ENCODE measurements around the gene TUB.

TUB gene

DNA sequence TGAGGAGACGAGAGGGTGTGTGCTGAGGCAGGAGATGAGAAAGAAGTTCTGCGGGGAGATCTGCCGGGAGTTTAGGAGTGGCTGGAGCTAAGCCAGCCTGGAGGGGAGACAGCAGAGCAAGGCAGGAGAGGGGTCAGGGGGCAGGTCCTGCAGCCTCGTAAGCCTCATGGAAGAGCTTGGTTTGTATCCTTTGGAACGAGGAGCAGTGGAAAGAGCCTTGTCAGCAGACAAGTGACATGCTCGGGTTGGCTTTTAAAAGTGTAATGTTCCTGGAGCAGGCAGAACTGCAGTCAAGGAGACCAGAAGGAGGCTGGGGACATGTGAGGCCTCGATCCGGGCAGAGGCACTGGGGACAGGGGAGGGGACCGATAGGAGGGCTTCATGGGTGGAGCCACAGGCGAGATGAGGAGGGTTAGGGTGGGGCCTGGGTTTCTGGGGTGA lies 21.4 kb upstream of the TUB start:
- H3K4me3 ChIP-seq (replicated peaks; ENCODE audit: low read depth, low read length): no peak overlapping the region
- DNase-seq (ENCODE audit: low read depth): no peak
- TF ChIP-seq, protein P1, sequence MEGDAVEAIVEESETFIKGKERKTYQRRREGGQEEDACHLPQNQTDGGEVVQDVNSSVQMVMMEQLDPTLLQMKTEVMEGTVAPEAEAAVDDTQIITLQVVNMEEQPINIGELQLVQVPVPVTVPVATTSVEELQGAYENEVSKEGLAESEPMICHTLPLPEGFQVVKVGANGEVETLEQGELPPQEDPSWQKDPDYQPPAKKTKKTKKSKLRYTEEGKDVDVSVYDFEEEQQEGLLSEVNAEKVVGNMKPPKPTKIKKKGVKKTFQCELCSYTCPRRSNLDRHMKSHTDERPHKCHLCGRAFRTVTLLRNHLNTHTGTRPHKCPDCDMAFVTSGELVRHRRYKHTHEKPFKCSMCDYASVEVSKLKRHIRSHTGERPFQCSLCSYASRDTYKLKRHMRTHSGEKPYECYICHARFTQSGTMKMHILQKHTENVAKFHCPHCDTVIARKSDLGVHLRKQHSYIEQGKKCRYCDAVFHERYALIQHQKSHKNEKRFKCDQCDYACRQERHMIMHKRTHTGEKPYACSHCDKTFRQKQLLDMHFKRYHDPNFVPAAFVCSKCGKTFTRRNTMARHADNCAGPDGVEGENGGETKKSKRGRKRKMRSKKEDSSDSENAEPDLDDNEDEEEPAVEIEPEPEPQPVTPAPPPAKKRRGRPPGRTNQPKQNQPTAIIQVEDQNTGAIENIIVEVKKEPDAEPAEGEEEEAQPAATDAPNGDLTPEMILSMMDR (IDR thresholded peaks at IDR 0.05; ENCODE audit: low read length, missing control alignments): no peak

- DNase-seq (ENCODE audit: low read depth): no peak
- H3K4me3 ChIP-seq (replicated peaks; ENCODE audit: low read depth, low read length): no peak overlapping the region
- TF ChIP-seq, protein P1 (IDR thresholded peaks at IDR 0.05; ENCODE audit: low read length, missing control alignments): no peak
Measured at GRCh38 chr11:8060146-8060719, 20.8 kb upstream of the TUB start.

DNA sequence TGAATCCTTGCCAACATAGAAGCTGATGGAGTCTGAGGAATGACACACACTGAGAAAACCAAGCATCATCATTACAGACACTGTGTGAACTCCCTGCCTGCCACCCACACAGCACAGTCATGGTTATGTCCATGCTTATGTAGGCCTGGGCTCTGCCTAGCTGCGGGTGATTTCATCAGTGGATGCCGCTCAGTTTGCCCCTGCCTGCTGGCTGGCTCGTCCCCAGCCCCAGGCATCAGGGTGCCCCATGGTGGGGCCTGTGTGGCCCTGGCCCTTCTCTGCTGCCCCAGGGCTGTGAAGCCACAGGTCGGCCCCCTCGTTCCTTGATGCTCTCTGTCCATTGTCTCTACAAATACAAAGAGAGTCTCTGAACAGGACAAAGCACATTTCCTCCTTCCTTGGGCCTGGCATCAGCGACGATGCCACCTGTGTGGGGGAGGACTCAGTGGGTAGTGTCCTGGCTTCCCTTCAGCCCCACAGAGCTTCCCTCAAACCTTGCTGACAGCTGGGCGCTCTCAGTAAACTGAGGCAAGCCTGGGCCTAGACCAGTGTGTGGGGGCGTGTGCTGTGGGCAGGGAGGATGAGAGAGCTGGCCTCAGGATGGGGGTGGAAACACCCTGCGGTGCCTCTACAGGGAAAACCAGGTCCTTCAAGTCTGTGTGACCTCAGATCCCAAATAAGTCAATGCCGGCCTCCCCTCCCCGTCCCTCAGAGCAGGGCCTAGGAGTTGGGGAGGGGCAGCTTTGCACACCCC lies 20.0 kb upstream of the TUB start:
- peak; percentile 15 for DNase-seq (ENCODE audit: low read depth)

DNA sequence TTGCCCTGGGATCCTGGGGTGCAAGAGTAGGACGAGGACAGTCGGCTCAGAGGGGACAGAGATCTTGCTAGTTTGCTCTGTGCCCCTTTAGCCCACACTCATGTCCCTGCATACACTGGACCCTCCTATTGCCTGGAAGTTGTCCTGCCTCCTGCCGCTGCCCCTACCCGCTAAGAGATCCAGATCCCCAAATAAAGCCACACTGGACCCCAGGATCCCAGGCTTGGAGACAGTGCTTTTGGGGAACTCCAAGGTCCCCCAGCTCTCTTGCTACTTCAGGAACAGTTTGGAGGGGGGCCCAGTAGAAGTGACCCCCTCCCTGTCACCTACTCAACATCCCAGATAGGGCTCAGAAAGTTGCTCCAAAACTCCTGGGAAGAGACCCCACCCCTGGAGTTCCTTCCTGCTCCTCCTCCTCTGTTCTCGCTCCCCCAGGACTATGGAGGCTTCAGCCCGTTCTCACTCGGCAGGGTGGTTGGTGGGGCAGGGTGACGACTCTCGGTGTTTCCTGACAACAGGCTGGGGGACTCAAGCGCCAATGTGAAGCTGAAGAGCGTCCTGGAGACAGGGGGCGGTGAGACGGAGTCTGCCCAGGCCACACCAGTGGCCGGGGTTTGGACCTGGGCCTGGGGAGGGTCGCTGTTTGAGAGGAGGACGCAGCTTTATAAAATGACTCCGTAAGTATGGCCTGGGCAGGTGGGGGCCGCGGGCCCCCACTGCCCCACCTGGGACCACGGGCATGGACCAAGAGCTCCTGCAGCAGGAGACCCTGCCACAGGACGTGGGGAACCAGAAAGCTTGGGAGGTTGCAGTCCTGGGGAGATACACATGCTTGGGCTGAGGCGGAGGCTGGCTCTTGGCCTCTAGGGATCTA lies 19.2 kb upstream of the TUB start:
- TF ChIP-seq, protein P1 (IDR thresholded peaks at IDR 0.05; ENCODE audit: low read length, missing control alignments): no peak
- no peak overlapping the region for H3K4me3 ChIP-seq (replicated peaks; ENCODE audit: low read depth, low read length)
- DNase-seq (ENCODE audit: low read depth): no peak

More for the DNA sequence above, 20.0 kb upstream of the TUB start:
- no peak overlapping the region for H3K4me3 ChIP-seq (replicated peaks; ENCODE audit: low read depth, low read length)
- TF ChIP-seq, protein P1 (IDR thresholded peaks at IDR 0.05; ENCODE audit: low read length, missing control alignments): no peak

- H3K4me3 ChIP-seq (replicated peaks; ENCODE audit: low read depth, low read length): no peak overlapping the region
- no peak for DNase-seq (ENCODE audit: low read depth)
- TF ChIP-seq, protein P1 (IDR thresholded peaks at IDR 0.05; ENCODE audit: low read length, missing control alignments): no peak
Measured at GRCh38 chr11:8062781-8063257, 18.2 kb upstream of the TUB start.

GRCh38 chr11:8063324-8063723 lies 17.7 kb upstream of the TUB start:
- peak; percentile 33 for DNase-seq (ENCODE audit: low read depth)
- no peak overlapping the region for H3K4me3 ChIP-seq (replicated peaks; ENCODE audit: low read depth, low read length)
- TF ChIP-seq, protein P1 (IDR thresholded peaks at IDR 0.05; ENCODE audit: low read length, missing control alignments): no peak

Data from fibroblast of pulmonary artery (primary cell).